ENCODE measurements around the gene TMEM168.

Gene TMEM168

GRCh38 chr7:112714917-112715316 is 75.3 kb downstream of the TMEM168 start:
- no peak overlapping the region for H4K8ac ChIP-seq (ENCODE audit: low read depth, low read length)
- H3K27ac ChIP-seq (ENCODE audit: low read depth, low read length), result no peak overlapping the region
- H3K27me3 ChIP-seq (ENCODE audit: insufficient read depth, low read length, poor library complexity), result no peaks in the 10 kb centered on the region
- no peak overlapping the region for H2BK5ac ChIP-seq (ENCODE audit: low read length)
- H3K79me1 ChIP-seq (ENCODE audit: low read length), result no peaks in the 10 kb centered on the region
- H3K4ac ChIP-seq (ENCODE audit: low read depth, low read length), result no peak overlapping the region
- no peak overlapping the region for H3K23ac ChIP-seq (ENCODE audit: low read length)
- H3K4me3 ChIP-seq (ENCODE audit: low read length), result no peak overlapping the region
- no peak overlapping the region for H4K5ac ChIP-seq (ENCODE audit: low read length)
- H2AK5ac ChIP-seq (ENCODE audit: low read length), result no peak overlapping the region
- DNase-seq, result no peak
- no peak overlapping the region for H2BK120ac ChIP-seq (ENCODE audit: low read depth, low read length)
- H2BK15ac ChIP-seq (replicated peaks; ENCODE audit: low read depth), result no peak overlapping the region
- no peaks in the 10 kb centered on the region for H3K79me2 ChIP-seq (ENCODE audit: control insufficient read depth, insufficient read depth, low read length)
- H3K18ac ChIP-seq (ENCODE audit: low read length), result no peak overlapping the region
- H3K4me1 ChIP-seq (ENCODE audit: control insufficient read depth, low read depth, low read length), result no peaks in the 10 kb centered on the region
- H3K9ac ChIP-seq (ENCODE audit: low read length), result no peak overlapping the region
- H3K4me2 ChIP-seq (ENCODE audit: low read length), result no peak overlapping the region
- no peaks in the 10 kb centered on the region for H3K36me3 ChIP-seq (ENCODE audit: control insufficient read depth, insufficient read depth, low read length)
- no peak overlapping the region for H3K56ac ChIP-seq (ENCODE audit: low read length)
- no CpG with 5 or more reads among the region's 2 CpGs for WGBS (ENCODE audit: extremely low coverage, insufficient coverage, low lambda C conversion rate)

Measured in mesendoderm (in vitro differentiated cells).